ENCODE results near the gene TUT7.
A peak's percentile ranks its signal among the peaks of the same experiment; 100 is the strongest.

TUT7 gene

GRCh38 chr9:86248746-86249145, 105.5 kb downstream of the TUT7 start:
- DNase-seq = no peak

DNA sequence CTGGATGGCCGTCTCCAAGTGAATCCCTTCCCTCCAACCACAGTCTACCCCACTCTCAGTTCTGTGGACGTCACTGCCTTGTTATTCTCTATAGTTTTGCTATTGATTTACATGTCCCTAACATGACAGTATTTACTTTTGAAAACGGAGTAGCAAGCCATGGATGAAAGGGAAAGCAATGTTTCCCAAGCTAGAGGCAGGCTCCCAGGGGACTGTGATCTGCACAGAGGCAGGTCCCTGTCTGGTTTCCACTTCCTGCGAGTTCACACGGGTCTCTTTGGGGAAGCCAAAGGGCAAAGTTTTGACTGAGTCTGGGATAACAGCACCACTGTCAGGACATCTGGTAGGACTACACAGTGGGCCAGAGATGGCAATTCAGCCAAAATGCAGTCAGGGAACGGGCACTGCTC, 107.5 kb downstream of the TUT7 start:
- DNase-seq = no peak

DNA sequence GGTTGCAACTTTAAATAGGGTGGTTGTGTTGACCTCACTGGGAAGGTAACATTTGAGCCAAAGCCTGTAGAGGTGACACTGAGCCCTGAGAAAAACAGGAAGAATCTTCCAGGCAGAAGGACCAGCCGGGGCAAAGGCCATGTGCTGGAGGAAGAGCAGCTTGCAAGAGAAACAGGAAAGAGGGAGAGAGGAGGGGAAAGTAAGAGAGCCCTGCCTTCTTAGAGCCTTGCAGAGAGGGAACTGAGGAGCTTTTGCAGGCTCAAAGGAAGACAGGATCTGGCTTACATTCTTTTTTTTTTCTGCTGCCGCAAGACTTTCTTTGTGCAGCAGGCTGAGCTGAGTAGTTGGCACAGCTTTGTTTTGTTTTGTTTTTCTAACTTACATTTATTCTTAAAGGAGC, 112.1 kb downstream of the TUT7 start:
- DNase-seq = peak in 1 of 2 donors; percentile 10

DNA sequence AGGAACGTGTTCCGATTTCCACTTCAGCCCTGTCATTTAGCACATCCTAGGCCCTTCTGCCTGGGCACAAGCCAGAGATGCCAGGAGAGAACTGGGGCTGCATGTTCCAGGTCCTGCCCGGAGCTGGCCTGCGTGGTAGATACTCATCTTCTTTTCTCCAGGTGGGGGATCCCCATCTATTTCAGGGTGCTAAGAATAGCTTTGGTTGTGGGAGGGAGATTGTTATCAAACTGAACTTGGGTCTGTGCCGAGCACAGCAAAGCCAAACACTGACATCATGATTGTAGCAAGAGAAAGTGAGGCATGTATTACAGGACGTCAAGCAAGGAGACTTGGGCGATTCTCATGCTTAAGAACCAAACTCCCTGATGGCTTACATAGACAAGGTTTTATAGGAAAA, 113.0 kb downstream of the TUT7 start:
- DNase-seq = no peak

GRCh38 chr9:86238861-86239770, 115.1 kb downstream of the TUT7 start:
- DNase-seq = no peak

Measured in inflammatory macrophage (primary cell).